GM23248 (cell line): ENCODE data around the gene NR3C1.

Source experiments
- EZH2 ChIP-seq: fragments of 200-600 bp; sonication (generic); IDR thresholded peaks from 2 replicates; pipeline ENCODE4 v1.6.1; 2018; ENCODE audit warnings: antibody characterized with exemption, mild to moderate bottlenecking; ENCODE audit not compliant: insufficient read depth, poor library complexity, severe bottlenecking
- EZH2phosphoT487 ChIP-seq: fragments of 200-600 bp; sonication (generic); IDR thresholded peaks from 2 replicates; pipeline ENCODE4 v1.6.1; 2018; ENCODE audit warnings: antibody characterized with exemption, moderate library complexity, mild to moderate bottlenecking, low read depth; ENCODE audit not compliant: insufficient read depth

- TF ChIP-seq EZH2phosphoT487, result no peak
- TF ChIP-seq EZH2, result no peak
Observed at GRCh38 chr5:143401227-143402016, 2.1 kb downstream of the NR3C1 start.
